ENCODE measurements around the gene METTL23.

Gene METTL23

DNA sequence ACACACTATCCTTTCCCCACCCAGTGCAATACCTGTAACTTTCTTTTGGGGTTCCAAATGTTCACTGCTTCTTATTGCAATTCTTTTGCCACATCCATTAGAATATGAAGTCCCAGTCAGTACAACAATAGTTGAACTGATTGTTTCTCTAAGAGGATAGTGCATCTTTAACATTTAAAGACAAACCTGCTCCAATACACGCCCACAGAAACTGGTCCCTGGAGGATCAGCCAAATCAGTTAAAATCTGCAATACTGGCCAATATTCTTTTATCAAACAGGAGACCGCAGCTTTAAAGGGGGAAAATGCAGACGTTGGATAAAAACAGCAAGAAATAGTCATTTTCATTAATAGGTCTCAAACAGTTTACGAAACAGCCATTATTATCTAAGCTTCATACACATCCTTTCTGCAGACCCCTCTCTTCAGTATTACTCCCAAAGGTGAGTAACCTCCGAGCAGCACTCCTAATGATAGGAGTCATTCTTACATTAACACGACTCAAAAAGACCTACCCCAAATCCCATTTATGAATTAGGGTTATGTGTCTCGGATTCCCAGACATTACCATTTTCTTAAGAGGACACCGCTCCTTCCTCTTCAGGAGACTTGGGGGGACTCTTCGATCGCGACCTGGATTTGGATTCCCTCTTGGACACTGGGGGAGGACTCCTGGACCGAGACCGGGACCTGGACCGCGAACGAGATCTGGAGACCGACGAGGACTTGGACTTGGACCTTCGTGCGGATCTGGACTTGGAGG lies 9.1 kb downstream of the METTL23 start:
- TF ChIP-seq GATA3 (IDR thresholded peaks at IDR 0.05; ENCODE audit: low read depth, low read length): no peak
- TF ChIP-seq GATA2 (IDR thresholded peaks at IDR 0.05; ENCODE audit: low read depth, low read length): no peak

DNA sequence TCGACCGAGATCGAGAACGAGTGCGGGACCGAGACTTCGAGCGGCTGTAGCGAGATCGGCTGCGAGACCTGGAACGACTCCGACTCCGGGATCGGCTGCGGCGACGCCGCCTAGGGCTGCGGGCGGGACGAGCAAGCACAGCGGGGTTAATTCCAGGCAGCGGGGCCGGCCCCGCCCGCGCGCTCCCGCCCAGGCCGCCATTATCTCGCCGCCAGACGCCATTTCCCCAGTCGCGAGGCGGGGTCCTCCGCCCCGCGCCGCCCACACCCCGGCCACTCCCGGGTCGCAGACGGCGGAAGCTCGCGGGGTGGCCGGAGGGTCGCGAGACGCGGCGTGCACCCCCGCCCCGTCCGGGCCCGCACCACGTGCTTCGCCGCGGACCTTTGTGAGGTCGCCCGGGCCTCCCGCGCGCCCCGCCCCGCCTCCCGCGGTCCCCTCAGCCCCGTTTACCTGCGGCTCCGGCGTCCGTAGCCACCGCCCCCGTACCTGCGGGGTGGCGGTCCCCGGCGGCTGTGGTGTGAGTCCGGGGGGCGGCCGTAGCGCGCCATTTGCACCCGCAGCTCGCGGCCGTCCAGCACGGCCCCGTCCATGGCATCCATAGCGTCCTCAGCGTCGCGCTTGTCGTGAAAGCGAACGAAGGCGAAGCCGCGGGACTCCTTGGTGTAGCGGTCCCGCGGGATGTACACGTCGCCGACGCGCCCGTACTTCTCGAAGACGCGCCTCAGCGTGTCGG lies 9.9 kb downstream of the METTL23 start:
- TF ChIP-seq GATA3 (IDR thresholded peaks at IDR 0.05; ENCODE audit: low read depth, low read length) (no peak), GATA2 (IDR thresholded peaks at IDR 0.05; ENCODE audit: low read depth, low read length) (peak; percentile 22; the same call in 1 of the 2 replicates)

DNA sequence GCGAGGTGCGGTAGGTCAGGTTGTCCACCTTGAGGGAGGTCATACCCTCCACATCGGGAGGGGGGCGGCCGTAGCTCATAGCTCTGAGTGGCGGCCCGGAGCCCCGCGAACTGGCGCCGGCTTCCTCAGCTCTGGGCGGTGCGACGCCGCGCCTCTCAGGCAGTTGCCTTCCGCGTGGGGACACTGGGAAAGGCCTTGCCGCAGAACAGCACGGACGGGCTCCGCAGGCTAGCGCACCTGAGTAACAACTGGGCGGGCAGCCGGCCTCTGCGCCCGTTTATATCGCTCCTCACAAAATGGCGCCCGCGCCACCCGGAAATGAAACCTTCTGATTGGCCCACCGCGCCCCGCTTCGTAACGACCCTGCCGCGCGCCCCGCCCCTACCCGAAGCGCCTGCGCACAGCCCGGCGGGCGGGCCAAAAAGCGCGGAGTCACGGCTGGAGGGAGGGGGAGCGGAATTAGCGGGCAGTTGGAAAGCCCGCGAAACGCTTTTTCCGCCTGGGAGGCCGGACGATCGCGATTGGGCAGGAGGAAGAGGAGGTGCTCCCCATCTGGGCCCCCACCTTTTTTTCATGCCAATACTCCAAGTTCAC lies 10.5 kb downstream of the METTL23 start, which contains the start of gene SRSF2:
Gene SRSF2, minus strand, starts transcription at position 250 of the 594 bp plus-strand sequence. Its CDS starts 171 bp downstream, at position 79.
- TF ChIP-seq GATA2 (IDR thresholded peaks at IDR 0.05; ENCODE audit: low read depth, low read length): no peak; the same call in 1 of the 2 replicates
- TF ChIP-seq GATA3 (IDR thresholded peaks at IDR 0.05; ENCODE audit: low read depth, low read length): no peak

DNA sequence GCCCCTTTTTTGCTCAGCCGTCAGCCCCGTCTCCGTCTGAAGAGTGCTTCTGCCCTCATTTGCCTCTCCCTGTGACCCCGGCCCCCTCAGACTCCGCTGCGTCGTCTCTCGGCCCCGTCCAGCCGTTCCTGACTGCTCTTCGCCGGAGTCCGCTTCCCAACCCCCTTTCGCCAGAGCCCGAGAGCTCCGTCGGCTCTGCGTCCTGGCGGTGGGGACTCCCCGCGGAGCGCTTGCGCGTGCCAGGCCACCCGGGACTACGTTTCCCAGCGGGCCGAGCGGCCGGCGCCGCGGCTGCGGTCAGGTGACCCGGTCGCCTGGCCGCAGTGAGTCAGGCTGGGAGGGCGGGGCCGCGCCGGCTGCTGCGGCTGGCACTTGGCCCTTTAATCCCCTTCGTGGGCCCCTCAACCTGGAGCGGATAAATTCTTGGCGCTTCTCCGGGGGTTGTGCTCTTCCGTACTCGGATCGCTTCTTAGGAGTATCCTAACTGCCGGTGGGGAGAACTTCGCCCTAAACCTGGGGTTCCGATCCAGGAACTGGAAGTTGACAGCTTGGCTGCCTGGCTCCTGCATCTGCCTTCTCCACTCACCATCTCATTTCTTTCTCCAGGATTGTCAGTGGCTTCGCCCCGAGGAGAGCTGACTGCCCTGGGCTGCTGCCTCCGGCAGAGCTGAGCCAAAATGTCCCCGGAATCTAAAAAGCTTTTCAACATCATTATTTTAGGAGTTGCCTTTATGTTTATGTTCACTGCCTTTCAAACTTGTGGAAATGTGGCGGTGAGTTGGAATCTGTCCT lies 11.2 kb downstream of the METTL23 start, which contains the start of gene MFSD11:
Gene MFSD11, plus strand, starts transcription at position 444 of the 792 bp plus-strand sequence. Its CDS starts 234 bp downstream, at position 678.
- TF ChIP-seq GATA2 (IDR thresholded peaks at IDR 0.05; ENCODE audit: low read depth, low read length): 0 out of 2 replicates have a peak, but pooled peaks have one; percentile 22
- TF ChIP-seq GATA3 (IDR thresholded peaks at IDR 0.05; ENCODE audit: low read depth, low read length): no peak

DNA sequence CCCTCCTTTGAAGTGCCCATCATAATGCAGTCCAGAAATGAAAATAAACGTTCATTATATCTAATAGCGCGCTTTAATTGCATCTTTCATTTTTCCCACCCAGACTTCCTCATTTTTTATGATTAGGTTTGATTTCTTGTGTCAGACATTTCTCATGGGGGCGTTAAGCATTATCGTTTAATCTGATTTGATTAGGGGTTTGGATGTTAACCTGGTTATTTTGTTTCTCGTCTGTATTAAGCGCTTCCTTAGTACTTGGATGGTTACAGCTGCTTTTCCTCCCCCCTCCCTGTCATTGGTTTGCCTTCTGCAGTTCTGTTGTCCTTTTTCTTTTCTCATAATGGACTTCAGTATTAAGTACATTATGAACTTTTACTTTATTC lies 11.8 kb downstream of the METTL23 start:
- TF ChIP-seq GATA2 (IDR thresholded peaks at IDR 0.05; ENCODE audit: low read depth, low read length) (no peak; the same call in 1 of the 2 replicates), GATA3 (IDR thresholded peaks at IDR 0.05; ENCODE audit: low read depth, low read length) (no peak)

DNA sequence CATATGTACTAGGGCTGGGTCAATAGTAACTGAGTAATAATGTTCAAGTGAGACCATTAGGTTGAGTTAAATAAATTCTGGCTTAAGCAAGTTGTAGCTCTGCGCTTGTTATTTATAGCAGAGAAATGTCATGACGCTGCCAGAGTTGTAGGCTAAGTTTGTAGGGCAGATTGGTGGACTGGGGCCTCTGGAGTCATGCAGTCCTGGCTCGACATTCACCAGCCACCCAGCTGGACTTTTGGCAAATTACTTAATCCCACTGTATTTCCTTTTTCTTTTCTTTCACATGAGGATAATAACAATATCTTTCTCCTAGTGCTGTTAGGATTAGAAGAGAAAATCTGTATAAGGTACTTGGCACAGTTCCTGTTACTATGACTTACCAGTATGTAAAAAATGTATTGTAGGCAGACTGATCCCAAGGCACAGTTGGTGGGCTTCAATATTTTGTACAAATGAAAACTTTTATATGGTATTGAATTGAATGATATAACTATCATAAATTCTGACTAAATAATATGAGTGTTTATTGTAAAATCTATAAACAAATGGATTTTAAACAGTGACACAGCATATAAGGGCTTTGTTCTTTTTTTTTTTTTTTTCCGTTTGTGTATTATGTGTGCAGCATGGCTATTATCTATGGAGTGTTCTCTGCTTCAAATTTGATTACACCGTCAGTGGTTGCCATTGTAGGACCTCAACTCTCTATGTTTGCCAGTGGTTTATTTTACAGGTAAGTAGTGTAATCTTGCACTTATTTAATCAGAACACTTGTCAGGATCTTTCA lies 13.9 kb downstream of the METTL23 start:
- no peak for TF ChIP-seq GATA2 (IDR thresholded peaks at IDR 0.05; ENCODE audit: low read depth, low read length)
- no peak for TF ChIP-seq GATA3 (IDR thresholded peaks at IDR 0.05; ENCODE audit: low read depth, low read length)

DNA sequence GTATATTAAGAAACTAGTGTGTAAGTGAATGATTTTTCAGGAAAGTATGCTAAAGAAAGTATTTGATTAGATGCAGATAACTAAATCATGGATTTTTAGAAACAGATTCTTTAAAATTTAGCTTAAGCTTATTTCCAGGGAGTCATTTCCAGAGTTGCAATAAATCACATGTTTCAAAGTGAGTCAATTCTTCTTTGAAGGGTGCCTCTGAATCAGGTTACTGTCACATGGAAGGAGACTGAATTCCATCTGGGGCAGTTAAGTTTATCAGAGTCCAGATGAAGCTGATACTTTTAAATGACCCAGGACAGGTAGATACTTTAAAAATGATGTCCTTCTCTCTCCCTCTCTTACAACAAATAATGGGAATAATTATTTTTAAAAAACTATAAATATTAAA lies 16.3 kb downstream of the METTL23 start:
- TF ChIP-seq GATA3 (IDR thresholded peaks at IDR 0.05; ENCODE audit: low read depth, low read length) (no peak), GATA2 (IDR thresholded peaks at IDR 0.05; ENCODE audit: low read depth, low read length) (no peak)

DNA sequence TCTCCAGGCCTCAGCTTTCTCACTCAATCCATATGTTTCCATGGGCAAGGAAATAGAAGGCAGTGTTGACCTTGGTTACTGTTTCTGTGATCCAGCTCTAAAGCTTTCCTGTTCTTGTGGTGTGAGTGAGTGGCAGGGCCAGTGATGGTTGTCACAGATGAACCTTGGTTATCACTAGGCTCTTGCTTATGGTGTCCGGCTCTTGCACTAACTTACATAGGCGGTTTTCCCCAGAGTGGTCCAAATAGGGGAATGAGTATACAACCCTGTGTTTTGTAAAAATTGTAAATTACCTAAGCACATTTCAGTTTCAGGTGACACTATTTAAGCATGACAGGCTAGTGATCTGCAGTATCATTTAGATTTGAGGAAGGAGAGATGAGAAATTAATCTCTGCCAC lies 18.1 kb downstream of the METTL23 start:
- TF ChIP-seq GATA3 (IDR thresholded peaks at IDR 0.05; ENCODE audit: low read depth, low read length) (no peak), GATA2 (IDR thresholded peaks at IDR 0.05; ENCODE audit: low read depth, low read length) (no peak)

DNA sequence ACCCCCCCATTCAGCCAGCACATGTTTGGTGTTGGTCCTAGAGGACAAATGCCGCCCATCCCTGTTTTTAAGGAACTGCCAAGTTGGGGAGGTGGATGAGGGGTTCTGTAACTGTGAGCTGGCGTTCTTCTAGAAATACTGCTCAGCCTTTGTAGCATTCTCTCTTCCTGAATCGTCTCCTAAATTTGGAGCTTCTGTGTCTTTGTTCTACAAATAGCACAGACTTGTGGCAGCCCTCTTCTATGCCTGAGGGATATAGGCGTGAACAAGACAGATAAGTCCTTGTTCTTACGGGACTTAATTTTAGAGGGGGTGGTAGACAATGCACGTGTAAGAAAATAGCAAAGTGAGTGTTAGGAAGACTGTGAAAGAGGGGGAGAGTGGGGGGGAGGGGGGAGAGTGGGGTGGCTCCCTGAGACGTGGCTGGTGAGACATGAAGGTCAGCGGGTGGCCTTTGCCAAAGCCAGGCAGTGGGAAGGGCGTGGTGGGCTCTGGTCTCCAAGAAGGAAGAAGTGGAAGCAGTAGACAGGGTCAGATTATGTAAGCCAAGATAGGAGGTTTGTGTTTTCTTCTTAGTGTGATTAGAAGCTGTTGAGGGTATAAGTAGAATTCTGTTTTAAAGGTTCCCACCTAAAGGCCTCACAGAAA lies 21.2 kb downstream of the METTL23 start:
- TF ChIP-seq GATA2 (IDR thresholded peaks at IDR 0.05; ENCODE audit: low read depth, low read length) (no peak), GATA3 (IDR thresholded peaks at IDR 0.05; ENCODE audit: low read depth, low read length) (no peak)

DNA sequence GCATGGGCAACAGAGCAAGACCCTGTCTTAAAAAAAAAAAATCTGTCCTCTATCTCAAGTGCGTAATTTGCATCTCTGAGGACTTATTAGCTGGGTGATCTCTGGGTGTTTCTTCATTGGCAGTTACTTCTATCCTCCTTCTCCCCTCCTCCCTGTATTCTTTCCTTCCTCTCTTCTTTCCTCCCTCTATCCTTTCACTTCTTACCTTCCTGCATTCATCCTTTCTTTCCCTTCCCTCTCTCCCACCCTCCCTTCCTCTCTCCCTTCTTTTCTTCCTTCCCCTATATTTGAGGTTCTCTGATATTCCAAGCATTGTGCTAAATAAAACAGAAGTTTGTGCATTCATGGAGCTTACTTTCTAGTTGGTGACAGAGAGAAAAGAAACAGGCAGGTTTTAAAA lies 22.0 kb downstream of the METTL23 start:
- TF ChIP-seq GATA2 (IDR thresholded peaks at IDR 0.05; ENCODE audit: low read depth, low read length) (no peak), GATA3 (IDR thresholded peaks at IDR 0.05; ENCODE audit: low read depth, low read length) (no peak)

DNA sequence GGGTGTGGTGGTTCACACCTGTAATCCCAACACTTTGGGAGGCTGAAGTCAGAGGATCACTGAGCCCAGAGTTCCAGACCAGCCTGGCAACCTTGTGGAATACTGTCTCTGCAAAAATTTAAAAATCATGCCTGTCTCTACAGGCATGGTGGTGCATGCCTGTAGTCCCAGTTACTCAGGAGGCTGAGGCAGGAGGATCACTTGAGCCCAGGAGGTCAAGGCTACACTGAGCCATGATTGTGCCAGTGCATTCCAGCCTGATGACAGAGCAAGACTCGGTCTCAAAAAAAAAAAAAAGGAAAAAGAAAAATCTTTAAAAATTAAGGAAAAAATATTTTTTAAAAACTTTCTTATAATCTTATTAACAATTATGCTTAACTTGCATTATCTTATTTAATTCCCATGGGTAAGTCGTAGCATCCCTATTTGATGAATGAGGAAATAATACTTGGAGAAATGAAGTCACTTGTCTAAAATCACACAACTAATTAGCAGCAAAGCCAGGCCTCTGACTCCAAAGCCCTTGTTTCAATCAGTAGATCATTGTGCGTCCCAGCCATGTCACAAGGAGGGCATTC lies 24.9 kb downstream of the METTL23 start:
- TF ChIP-seq GATA3 (IDR thresholded peaks at IDR 0.05; ENCODE audit: low read depth, low read length): no peak
- no peak for TF ChIP-seq GATA2 (IDR thresholded peaks at IDR 0.05; ENCODE audit: low read depth, low read length)

DNA sequence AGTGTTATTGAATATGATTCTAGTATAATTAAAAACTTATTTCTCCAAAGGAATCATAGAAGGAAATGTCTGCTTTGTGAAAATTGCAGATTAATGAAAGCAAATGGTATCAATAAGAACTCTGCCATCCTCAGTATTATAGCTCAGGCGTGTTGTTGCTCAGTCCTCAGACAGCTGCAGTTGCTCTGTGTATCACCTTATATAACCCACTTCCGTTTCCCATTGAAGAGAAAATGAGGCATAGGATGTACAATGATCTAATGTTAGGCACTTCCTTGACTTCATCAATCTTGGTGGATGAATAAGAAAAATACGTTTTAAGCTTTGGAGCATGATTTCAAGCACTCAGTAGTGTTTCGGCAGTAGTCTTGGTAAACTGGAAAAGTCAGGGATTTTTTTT lies 25.4 kb downstream of the METTL23 start:
- TF ChIP-seq GATA2 (IDR thresholded peaks at IDR 0.05; ENCODE audit: low read depth, low read length) (no peak), GATA3 (IDR thresholded peaks at IDR 0.05; ENCODE audit: low read depth, low read length) (no peak)

Measured in SH-SY5Y (cell line).